GM18867 (cell line): ENCODE data around the gene THSD7B.
"Not testable (repeated sequence)": the region's sequence is repeated elsewhere in the genome, so short reads cannot be mapped to it uniquely, and the experiment has no call there.

ENCODE experiments used
- ATAC-seq: cut with Tn5 transposase; IDR thresholded peaks from one replicate; pipeline ENCODE4 v1.9.1; 2021; ENCODE audit warnings: mild to moderate bottlenecking, moderate library complexity; ENCODE audit not compliant: unreplicated experiment

The THSD7B gene

DNA sequence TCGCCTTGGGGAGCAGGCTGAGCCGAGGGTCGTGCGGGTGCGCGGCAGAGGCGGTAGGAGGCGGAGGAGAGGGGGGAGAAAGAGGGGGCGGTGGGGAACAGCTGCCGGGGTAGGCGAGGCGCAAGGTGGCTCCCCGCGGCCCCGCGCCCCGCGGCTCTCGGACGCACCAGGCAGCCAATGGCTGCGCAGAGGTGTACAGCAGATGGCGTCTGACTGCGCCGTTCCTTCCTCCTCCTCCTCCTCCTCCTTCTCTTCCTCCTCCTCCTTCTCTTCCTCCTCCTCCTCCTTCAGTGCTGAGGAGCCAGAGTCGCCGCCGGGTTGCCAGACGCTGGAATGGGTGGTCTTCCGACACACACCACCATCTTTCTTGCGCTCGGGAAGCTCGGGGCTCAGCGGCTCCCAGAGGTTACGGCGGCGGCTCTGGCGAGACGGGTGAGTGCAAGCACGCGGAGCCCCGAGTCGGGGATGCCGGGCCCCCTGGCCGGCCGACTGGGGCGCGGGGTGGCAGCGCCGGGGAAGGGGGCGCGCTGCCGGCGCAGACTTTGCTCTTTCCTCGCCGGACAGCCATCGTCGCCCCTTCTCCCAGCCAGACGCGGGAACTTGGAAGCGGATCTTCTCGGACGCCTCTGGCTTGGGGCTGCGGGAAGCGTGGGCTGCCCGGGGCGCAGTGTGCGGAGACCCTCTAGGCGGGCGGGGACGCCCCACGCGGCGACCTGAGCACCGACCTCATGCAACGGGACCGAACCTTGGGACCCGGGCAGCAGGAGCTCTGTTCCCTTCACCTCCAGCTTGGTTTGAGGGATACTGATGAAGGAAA lies at the start of gene THSD7B:
TSS of gene THSD7B (plus strand) at position 290 of the 817 bp plus-strand sequence. CDS start 116,634 bp downstream, outside the sequence.
- no peak for ATAC-seq

- ATAC-seq: no peak
These were observed 47.1 kb upstream of the THSD7B start for GRCh38 chr2:136718273-136718672.

DNA sequence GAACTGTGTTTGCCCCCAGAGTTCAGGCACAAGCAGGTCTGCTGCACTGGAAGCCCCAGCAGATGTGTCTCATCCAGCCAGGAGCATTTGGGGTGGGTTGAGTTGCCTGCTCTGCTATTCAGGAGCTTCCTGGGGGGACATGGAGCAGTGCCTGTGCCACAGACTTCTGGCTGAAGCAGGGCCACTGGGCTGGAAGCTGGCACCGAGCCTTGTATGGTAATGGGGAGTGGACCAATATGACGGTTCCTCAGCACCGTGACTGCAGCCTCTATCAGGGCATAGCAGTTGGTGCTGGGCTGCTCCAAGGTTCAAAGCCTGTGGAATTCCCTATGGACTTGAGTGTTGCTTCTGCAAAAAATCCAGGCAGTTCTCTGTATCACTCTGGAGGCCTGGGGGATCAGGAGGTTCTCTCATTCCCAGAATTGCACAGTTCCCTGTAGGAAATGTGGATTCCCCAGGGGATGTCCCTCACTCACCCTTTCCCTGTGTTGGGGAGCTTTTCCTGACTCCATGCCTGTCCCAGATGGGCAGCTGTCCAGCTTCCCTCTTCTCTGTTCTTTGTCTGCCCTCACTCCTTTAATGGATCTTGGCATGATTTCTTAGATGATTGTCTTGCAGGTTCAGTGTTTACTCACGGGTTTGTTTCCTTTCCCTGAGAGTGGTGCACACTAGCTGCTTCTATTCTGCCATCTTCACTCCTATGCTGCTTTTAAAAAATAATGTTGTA lies 37.2 kb upstream of the THSD7B start:
- no peak for ATAC-seq

DNA sequence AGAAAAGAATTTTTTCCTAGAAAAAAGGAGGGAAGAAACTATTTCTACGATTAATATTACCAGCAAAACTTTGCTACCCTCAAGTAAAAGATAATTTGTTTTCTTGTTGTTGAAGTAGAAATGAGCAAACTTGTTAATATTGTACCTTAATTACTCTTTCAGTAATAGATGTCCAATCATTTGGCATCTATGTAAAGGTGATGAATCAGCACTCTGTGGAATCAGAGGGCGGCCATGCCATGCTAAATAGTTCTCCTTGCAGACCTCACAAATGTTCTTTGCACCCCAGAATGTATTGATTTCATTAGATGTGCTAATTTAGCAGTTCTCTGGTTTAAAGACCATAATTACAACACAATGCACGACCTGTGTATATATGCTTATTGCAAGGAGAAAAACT lies 29.1 kb upstream of the THSD7B start:
- ATAC-seq: no peak

DNA sequence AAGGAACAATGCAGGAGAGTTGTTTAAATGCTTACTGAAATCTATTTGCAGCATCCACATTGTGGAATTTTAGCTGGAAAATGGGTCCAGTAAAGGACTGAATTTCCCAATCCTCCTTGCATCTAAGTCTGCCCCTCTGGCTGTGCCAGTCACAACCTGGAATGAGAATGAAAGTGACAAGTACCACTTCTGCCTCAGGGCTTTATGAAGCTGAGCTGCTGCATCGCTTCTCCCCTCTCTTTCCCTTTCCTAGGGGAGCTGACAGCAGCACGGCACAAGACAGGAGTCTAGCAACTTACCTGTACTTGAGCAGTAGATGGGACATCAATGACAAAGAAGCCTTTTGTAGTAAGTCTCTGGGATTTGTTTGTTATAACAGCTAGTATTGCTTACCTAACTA lies 27.3 kb upstream of the THSD7B start:
- ATAC-seq: no peak

DNA sequence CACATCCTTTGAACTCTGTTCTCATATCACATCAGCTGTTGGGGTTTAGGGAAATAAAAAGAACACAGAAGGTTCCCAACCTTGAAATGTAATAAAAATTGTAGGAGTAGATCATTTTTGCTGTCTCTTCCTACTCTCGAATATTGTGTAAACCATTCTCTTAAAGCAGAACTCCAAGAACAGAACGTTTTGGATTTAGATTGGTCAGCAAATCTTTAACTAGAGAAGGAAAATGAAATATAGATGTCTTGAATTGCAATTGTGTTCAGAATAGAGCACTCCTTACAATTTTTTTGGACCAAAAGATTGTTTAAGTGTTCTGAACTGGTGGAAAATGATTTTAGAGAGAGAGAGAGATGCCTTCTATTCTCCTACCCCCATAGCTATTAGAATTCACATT lies 23.9 kb upstream of the THSD7B start:
- ATAC-seq: no peak

- ATAC-seq: no peak
These were observed 15.3 kb upstream of the THSD7B start for GRCh38 chr2:136750065-136750464.

DNA sequence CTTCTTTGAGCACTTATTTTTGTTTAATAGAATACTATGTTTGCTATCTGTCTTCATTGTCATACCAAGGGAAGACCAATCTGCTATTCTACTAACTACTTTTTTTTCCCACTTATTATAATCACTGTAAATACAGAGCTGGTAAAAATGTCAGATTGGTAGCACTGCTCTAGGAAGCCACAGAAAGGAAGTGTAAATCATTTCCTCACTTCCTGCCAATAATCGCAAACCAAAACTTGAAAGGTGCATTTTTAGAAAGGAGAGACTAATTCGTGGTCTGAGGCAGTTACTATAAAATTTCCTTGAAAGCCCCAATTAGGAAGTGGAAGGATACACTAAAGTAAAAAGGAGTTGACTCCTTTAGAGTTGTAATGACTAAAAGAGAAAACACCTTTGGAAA lies 13.9 kb upstream of the THSD7B start:
- ATAC-seq: no peak

GRCh38 chr2:136758504-136758903 lies 6.8 kb upstream of the THSD7B start:
- ATAC-seq: not testable (repeated sequence)

DNA sequence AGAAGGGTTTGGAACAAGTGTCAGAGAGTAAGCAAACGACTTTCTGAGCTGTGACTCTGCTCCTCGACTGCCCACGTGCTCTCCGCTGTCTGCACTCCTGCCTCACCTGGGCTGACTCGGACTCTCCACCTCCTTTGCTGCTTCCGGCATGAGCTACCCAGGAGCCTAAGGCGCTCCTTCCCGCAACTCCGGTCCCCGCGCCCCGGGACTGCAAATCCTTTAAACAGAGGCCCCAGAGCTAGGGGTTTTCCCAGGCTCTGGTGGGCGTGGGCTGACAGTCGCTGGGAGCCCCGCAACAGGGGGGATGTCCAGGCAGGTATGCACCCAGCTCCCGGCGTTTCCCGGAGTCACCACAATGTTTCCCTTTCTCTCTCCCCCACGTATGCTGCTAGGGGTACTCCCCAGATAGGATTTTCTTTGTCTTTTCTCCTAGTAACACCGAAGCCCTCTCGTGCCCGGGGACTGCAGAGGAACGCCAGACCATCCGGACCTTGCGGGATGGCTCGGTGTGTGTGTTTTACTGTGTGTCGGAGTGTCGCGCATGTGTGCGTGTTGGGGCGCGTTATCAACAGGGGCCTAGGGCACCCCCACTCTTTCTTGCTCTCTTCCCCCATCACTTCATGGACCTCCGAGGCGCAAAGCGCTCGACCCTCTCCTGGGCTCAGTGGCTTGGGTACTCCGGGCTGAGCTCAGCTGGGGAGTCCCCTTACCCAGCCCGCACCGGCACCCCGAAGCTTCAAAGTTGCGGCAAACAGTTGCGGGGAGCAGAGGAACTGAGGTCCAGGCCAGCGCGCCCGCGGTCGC lies 691 bp upstream of the THSD7B start:
- no peak for ATAC-seq

DNA sequence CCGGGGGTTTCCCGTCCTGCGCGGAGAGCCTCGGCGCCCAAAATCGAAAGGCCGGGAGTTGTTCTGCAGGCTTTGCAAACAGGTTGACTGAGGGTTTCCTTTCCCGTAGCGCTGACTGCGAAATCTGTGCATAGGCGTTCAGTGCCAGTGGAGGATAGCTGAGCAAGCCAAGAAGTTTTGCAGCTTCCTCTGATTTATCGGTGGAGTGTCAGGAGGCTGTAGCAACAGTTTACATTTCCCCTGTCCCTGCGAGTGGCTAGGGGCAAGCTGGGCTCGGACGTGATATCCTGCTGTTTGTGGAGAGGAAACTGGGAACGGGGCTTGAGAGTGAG lies 694 bp downstream of the THSD7B start:
- ATAC-seq: no peak

GRCh38 chr2:136767030-136767429 lies 1.7 kb downstream of the THSD7B start:
- ATAC-seq: no peak

DNA sequence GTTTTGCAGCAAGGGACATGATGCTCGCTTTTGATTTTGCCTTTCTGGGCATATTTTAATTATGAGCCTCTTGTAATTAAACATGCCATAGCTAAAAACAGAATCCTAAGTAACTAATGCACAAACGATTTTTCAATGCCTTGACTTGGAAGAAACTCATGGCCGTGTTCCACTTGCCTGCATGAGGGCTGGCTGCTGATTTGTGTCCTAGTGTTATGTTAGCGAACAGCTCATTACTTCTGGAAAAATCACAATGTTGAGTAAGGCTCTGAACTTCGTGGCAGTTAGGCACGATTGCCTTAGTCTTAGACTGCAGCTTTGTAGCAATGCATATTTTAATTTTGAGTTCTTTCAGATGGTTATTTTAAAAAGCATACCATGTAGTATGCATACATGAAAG lies 4.5 kb downstream of the THSD7B start:
- ATAC-seq: no peak

DNA sequence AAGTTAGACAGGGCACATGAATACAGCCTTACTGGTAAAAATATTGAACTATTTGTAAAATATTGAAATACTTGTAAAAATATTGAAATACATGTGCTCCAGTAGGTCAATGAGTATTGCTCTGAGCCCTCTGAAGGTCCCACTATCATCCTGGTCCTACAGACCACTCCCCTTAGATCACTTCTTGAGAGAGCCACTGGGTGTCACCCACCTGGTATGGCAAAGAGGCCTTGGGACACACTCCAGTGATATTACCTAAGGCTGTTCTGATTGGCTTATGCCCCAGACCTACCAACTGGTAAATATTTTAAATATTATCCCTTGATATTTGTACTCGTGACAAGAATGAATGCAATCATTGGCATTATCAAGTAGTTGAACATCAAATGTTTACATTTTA lies 5.0 kb downstream of the THSD7B start:
- ATAC-seq: no peak

DNA sequence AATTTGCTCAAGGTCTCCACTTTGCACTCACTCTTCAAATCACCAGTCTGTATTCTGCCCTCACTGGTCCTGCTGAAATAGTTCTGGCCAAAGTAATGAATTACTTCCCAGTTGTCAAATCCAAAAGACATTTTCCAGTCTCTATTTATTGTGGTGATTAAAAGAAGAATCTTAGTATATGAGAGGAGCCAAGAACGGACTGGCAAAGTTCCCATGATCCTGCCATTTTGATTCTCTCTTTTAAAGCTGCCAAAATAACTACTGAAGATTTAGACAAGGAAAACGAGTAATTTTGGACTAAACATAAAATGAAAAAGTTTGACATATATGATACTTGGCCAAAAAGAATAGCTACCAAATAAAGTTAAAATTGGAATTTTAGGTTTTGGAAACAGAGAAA lies 12.0 kb downstream of the THSD7B start:
- no peak for ATAC-seq

DNA sequence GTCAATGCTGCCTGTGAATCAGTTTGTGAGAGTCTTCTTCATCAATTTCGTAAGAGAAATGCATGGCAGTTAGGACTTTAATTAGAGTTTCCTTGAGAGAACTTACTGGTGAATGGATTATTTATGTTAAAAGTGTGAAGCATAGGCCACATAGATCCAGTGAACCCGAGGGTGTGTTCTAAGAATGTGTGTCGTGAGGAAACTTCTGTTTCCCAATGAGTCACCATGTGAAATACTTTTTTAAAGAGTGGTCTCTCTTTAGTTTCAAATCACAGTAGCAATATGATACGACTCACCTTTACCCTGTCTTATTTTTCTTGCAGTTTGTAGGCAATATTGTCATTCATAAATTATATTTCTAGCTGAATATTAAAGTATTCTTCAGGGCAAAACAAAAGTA lies 18.5 kb downstream of the THSD7B start:
- ATAC-seq: no peak

- ATAC-seq: no peak
These were observed 19.9 kb downstream of the THSD7B start for GRCh38 chr2:136785215-136785614.

DNA sequence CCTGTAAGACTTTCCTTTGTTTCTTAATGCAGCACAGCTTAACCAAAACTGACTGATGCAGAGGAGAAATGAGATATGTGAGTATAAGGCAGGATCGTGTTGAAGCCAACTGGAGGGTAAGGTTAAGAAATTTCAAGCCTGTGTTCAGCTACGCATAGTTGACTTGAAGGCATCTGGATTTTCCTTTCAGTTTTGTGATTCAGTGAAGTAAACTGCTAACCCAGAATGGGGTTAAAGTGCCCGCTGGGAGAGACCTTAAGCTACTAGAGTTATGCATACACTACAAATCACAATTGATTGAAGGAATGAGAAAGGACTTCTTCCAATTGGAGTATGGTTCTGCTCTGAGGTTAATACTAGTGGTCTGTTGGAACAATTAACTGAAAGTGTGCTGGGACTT lies 22.6 kb downstream of the THSD7B start:
- ATAC-seq: no peak

GRCh38 chr2:136796339-136796738 lies 31.0 kb downstream of the THSD7B start:
- ATAC-seq: no peak

GRCh38 chr2:136798766-136799165 lies 33.4 kb downstream of the THSD7B start:
- no peak for ATAC-seq

- no peak for ATAC-seq
These were observed 36.3 kb downstream of the THSD7B start for GRCh38 chr2:136801661-136802060.

GRCh38 chr2:136809998-136810397 lies 44.7 kb downstream of the THSD7B start:
- no peak for ATAC-seq
